ENCODE results near the gene SEC14L5.

The SEC14L5 gene

GRCh38 chr16:4942481-4942880 lies 15.6 kb upstream of the SEC14L5 start:
- Histone ChIP-seq H3K4me1 (ENCODE audit: insufficient read depth, low read length, severe bottlenecking) (peaks cover 1% of the 10 kb centered on the region), H3K4me2 (ENCODE audit: low read length) (no peak overlapping the region), H3K9me2 (ENCODE audit: low read depth, low read length) (no peaks in the 10 kb centered on the region), H3K9ac (ENCODE audit: low read length) (no peak overlapping the region), H4K20me1 (ENCODE audit: insufficient read depth, low read length) (no peaks in the 10 kb centered on the region), H2AFZ (ENCODE audit: low read length) (no peak overlapping the region), H3F3A (ENCODE audit: insufficient read depth, low read length) (no peaks in the 10 kb centered on the region), H3K27me3 (ENCODE audit: insufficient read depth, low read length) (peaks cover 15% of the 10 kb centered on the region), H3K79me2 (ENCODE audit: insufficient read depth, low read length) (no peaks in the 10 kb centered on the region), H3K36me3 (ENCODE audit: insufficient read depth, low read length) (no peaks in the 10 kb centered on the region), H3K4me3 (ENCODE audit: low read depth, low read length, poor library complexity, severe bottlenecking) (no peak overlapping the region), H3K9me3 (ENCODE audit: low read length) (no peaks in the 10 kb centered on the region), H3K27ac (ENCODE audit: low read depth, low read length, poor library complexity, severe bottlenecking) (no peak overlapping the region)
- TF ChIP-seq EZH2 (IDR thresholded peaks at IDR 0.05; ENCODE audit: borderline replicate concordance, low read length) (no peak), CTCF (IDR thresholded peaks at IDR 0.05; ENCODE audit: low read length) (no peak)

DNA sequence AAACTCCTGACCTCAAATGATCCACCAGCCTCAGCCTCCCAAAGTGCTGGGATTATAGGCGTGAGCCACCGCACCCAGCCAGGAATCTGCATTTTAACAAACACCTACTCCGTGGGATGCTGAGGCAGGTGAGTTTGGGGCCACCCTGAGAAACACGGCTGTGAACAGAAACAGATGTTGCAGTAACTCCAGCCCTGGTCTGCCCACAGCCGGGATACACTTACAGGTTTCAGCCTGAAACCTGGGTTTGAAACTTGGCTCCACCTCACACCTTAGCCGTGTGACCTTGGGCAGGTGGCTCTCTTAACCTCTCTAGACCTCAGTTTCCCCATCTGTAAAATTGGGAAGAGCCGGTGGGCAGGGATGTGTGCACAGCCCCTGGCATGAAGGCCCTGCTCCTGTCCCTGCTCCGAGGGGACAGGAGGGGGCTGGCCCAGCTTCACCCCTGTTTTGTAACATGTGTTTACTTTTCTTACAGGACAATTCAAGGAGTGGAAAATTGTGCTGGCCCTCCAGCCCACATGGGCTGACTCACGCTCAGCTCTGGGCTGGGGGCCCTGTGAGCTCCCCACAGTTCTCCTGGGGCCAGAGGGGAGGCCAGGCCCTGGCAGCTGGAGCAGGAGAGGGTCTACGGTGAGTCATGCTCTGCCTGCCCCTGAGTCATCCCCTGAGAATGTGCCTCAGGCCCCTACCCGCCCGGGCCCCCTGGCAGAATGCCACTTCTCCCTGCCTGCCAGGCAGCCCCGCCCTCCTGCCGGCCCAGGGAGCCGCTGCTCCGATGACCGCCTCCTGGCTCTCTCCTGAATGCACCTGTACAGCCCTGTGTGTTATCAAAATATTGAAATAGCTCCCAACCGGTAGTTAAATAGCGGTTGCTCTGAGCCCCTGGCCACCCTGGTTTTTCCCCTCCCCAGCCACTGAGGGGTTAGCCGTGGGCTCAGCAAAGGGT lies 13.5 kb upstream of the SEC14L5 start:
- no peaks in the 10 kb centered on the region for H4K20me1 ChIP-seq (ENCODE audit: insufficient read depth, low read length)
- H3K27me3 ChIP-seq (ENCODE audit: insufficient read depth, low read length) = peaks cover 15% of the 10 kb centered on the region
- no peaks in the 10 kb centered on the region for H3K9me3 ChIP-seq (ENCODE audit: low read length)
- no peak overlapping the region for H2AFZ ChIP-seq (ENCODE audit: low read length)
- H3K9ac ChIP-seq (ENCODE audit: low read length) = no peak overlapping the region
- no peaks in the 10 kb centered on the region for H3K36me3 ChIP-seq (ENCODE audit: insufficient read depth, low read length)
- H3K4me1 ChIP-seq (ENCODE audit: insufficient read depth, low read length, severe bottlenecking) = peaks cover 10% of the 10 kb centered on the region
- TF ChIP-seq EZH2 (IDR thresholded peaks at IDR 0.05; ENCODE audit: borderline replicate concordance, low read length) (no peak), CTCF (IDR thresholded peaks at IDR 0.05; ENCODE audit: low read length) (no peak)
- no peaks in the 10 kb centered on the region for H3K9me2 ChIP-seq (ENCODE audit: low read depth, low read length)
- H3K27ac ChIP-seq (ENCODE audit: low read depth, low read length, poor library complexity, severe bottlenecking) = no peak overlapping the region
- H3K4me2 ChIP-seq (ENCODE audit: low read length) = no peak overlapping the region
- no peak overlapping the region for H3K4me3 ChIP-seq (ENCODE audit: low read depth, low read length, poor library complexity, severe bottlenecking)
- no peaks in the 10 kb centered on the region for H3K79me2 ChIP-seq (ENCODE audit: insufficient read depth, low read length)
- H3F3A ChIP-seq (ENCODE audit: insufficient read depth, low read length) = no peaks in the 10 kb centered on the region

- Histone ChIP-seq H3K9ac (ENCODE audit: low read length) (no peak overlapping the region), H3K4me1 (ENCODE audit: insufficient read depth, low read length, severe bottlenecking) (peaks cover 10% of the 10 kb centered on the region), H3K9me3 (ENCODE audit: low read length) (no peaks in the 10 kb centered on the region), H4K20me1 (ENCODE audit: insufficient read depth, low read length) (no peaks in the 10 kb centered on the region), H3F3A (ENCODE audit: insufficient read depth, low read length) (no peaks in the 10 kb centered on the region), H3K9me2 (ENCODE audit: low read depth, low read length) (no peaks in the 10 kb centered on the region), H3K27ac (ENCODE audit: low read depth, low read length, poor library complexity, severe bottlenecking) (no peak overlapping the region), H3K79me2 (ENCODE audit: insufficient read depth, low read length) (no peaks in the 10 kb centered on the region), H3K27me3 (ENCODE audit: insufficient read depth, low read length) (peaks cover 13% of the 10 kb centered on the region), H3K4me3 (ENCODE audit: low read depth, low read length, poor library complexity, severe bottlenecking) (no peak overlapping the region), H3K4me2 (ENCODE audit: low read length) (no peak overlapping the region), H2AFZ (ENCODE audit: low read length) (no peak overlapping the region), H3K36me3 (ENCODE audit: insufficient read depth, low read length) (no peaks in the 10 kb centered on the region)
- TF ChIP-seq CTCF (IDR thresholded peaks at IDR 0.05; ENCODE audit: low read length) (no peak), EZH2 (IDR thresholded peaks at IDR 0.05; ENCODE audit: borderline replicate concordance, low read length) (no peak)
Observed at GRCh38 chr16:4945560-4946502, 12.3 kb upstream of the SEC14L5 start.
